KMS-11 (cell line): ENCODE results near the gene PTGER2.

Experiments
- H2AFZ ChIP-seq: fragments of 200-600 bp; sonication (generic); 2 replicates; pipeline ENCODE4 v1.6.1; 2016; ENCODE audit warnings: antibody characterized with exemption, mixed run types, low read depth
- H3K27ac ChIP-seq: fragments of 200-600 bp; sonication (generic); 2 replicates; pipeline ENCODE4 v1.6.1; 2016; ENCODE audit warnings: mild to moderate bottlenecking, mixed run types
- H3K27me3 ChIP-seq: fragments of 200-600 bp; sonication (generic); 2 replicates; pipeline ENCODE4 v1.6.1; 2017; ENCODE audit warnings: mild to moderate bottlenecking, low read depth, mixed run types, moderate library complexity; ENCODE audit not compliant: insufficient read depth
- H3K36me3 ChIP-seq: fragments of 200-600 bp; sonication (generic); 2 replicates; pipeline ENCODE4 v1.6.1; 2017; ENCODE audit warnings: mild to moderate bottlenecking, mixed run types; ENCODE audit not compliant: insufficient read depth
- H3K4me1 ChIP-seq: fragments of 200-600 bp; sonication (generic); 2 replicates; pipeline ENCODE4 v1.6.1; 2016; ENCODE audit warnings: mild to moderate bottlenecking, low read depth, mixed run types; ENCODE audit not compliant: poor library complexity, severe bottlenecking
- H3K4me2 ChIP-seq: fragments of 200-600 bp; sonication (generic); 2 replicates; pipeline ENCODE4 v1.7.0; 2016; ENCODE audit warnings: mild to moderate bottlenecking, mixed run types
- H3K4me3 ChIP-seq: fragments of 200-600 bp; sonication (generic); IDR thresholded peaks from 2 replicates; pipeline ENCODE4 v1.6.1; 2017; ENCODE audit warnings: low read depth, low read length, mixed read lengths; ENCODE audit not compliant: insufficient read depth
- H3K79me2 ChIP-seq: fragments of 200-600 bp; sonication (generic); 2 replicates; pipeline ENCODE4 v1.6.1; 2016; ENCODE audit warnings: low read depth, mixed run types; ENCODE audit not compliant: insufficient read depth
- H3K9ac ChIP-seq: fragments of 200-600 bp; sonication (generic); 2 replicates; pipeline ENCODE4 v1.6.1; 2016; ENCODE audit warnings: mild to moderate bottlenecking, mixed run types
- H4K20me1 ChIP-seq: fragments of 200-600 bp; sonication (generic); 2 replicates; pipeline ENCODE4 v1.6.1; 2016; ENCODE audit warnings: mild to moderate bottlenecking, mixed run types; ENCODE audit not compliant: insufficient read depth
- CTCF ChIP-seq: fragments of 200-600 bp; sonication (generic); conservative IDR thresholded peaks from 2 replicates; pipeline ENCODE4 v1.6.1; 2017; ENCODE audit warnings: low read depth, mild to moderate bottlenecking, antibody characterized with exemption, low read length, moderate library complexity, mixed read lengths

The PTGER2 gene

GRCh38 chr14:52313903-52314594 is at the start of gene PTGER2:
Gene PTGER2, plus strand, starts transcription at chr14:52314312. Its CDS starts 237 bp downstream, at chr14:52314549.
- Histone ChIP-seq H4K20me1 (no peaks in the 10 kb centered on the region), H3K4me1 (peaks cover 18% of the 10 kb centered on the region), H3K27ac (no peak within 1 kb of the TSS), H3K36me3 (no peaks in the 10 kb centered on the region), H3K4me2 (no peak within 1 kb of the TSS), H3K4me3 (no peak within 1 kb of the TSS), H3K27me3 (no peaks in the 10 kb centered on the region), H3K9ac (no peak within 1 kb of the TSS), H2AFZ (no peak within 1 kb of the TSS), H3K79me2 (no peaks in the 10 kb centered on the region)
- TF ChIP-seq CTCF, result no peak

- Histone ChIP-seq H4K20me1 (no peaks in the 10 kb centered on the region), H3K36me3 (no peaks in the 10 kb centered on the region), H2AFZ (no peak overlapping the region), H3K4me2 (no peak overlapping the region), H3K27ac (no peak overlapping the region), H3K4me3 (no peak overlapping the region), H3K4me1 (no peaks in the 10 kb centered on the region), H3K27me3 (no peaks in the 10 kb centered on the region), H3K79me2 (no peaks in the 10 kb centered on the region), H3K9ac (no peak overlapping the region)
- no peak for TF ChIP-seq CTCF
Observed at GRCh38 chr14:52265253-52265652, 48.9 kb upstream of the PTGER2 start.

- Histone ChIP-seq H3K27ac (no peak overlapping the region), H3K79me2 (no peaks in the 10 kb centered on the region), H3K36me3 (no peaks in the 10 kb centered on the region), H3K4me3 (no peak overlapping the region), H3K9ac (no peak overlapping the region), H4K20me1 (no peaks in the 10 kb centered on the region), H3K27me3 (no peaks in the 10 kb centered on the region), H3K4me2 (no peak overlapping the region), H2AFZ (no peak overlapping the region), H3K4me1 (no peaks in the 10 kb centered on the region)
- TF ChIP-seq CTCF, result no peak
Observed at GRCh38 chr14:52266179-52266578, 47.9 kb upstream of the PTGER2 start.

GRCh38 chr14:52266782-52267181 is 47.3 kb upstream of the PTGER2 start:
- Histone ChIP-seq H3K4me3 (no peak overlapping the region), H3K4me1 (no peaks in the 10 kb centered on the region), H3K27ac (no peak overlapping the region), H3K9ac (no peak overlapping the region), H2AFZ (no peak overlapping the region), H4K20me1 (no peaks in the 10 kb centered on the region), H3K27me3 (no peaks in the 10 kb centered on the region), H3K79me2 (no peaks in the 10 kb centered on the region), H3K4me2 (no peak overlapping the region), H3K36me3 (no peaks in the 10 kb centered on the region)
- no peak for TF ChIP-seq CTCF
